WTC11 (cell line): ENCODE results near the gene FTH1.

Experiments
- CREB1 ChIP-seq: sonication (generic); formaldehyde crosslinking; IDR thresholded peaks from 2 replicates; pipeline ENCODE4 v1.8.0; 2023; ENCODE audit warnings: mild to moderate bottlenecking, missing genetic modification reagents
- CTCF ChIP-seq: fragments of 200-600 bp; IDR thresholded peaks from 2 replicates; pipeline ENCODE4 v1.8.0; 2022; ENCODE audit warnings: antibody characterized with exemption
- ELF4 ChIP-seq: sonication (generic); formaldehyde crosslinking; IDR thresholded peaks from 2 replicates; pipeline ENCODE4 v1.8.1; 2022; ENCODE audit warnings: low read depth, mild to moderate bottlenecking, moderate library complexity, missing genetic modification reagents
- PRDM15 ChIP-seq: sonication (generic); formaldehyde crosslinking; IDR thresholded peaks from 2 replicates; pipeline ENCODE4 v1.8.0; 2022; ENCODE audit warnings: missing genetic modification reagents

- TF ChIP-seq CREB1 (CRISPR knock-in tag) (no peak), ELF4 (CRISPR knock-in tag) (no peak), PRDM15 (CRISPR knock-in tag) (no peak), CTCF (no peak)
These were observed 3.3 kb downstream of the FTH1 start for GRCh38 chr11:61964058-61964665.
